HepG2 (cell line): ENCODE measurements around the gene MGAT4D. TPM values are rescaled to one million over a fixed set of nuclear protein-coding genes. Genes with fewer than 3 reads are reported as not detected.

Source experiments
- ARID3A ChIP-seq: IDR thresholded peaks from 2 replicates; pipeline ENCODE4 v1.6.1; 2012; ENCODE audit warnings: low read depth, low read length, improper control_type of control experiment
- CBFB ChIP-seq: sonication (generic); formaldehyde crosslinking; IDR thresholded peaks from 2 replicates; pipeline ENCODE4 v1.4.0; 2020; ENCODE audit warnings: missing genetic modification reagents
- HDAC6 ChIP-seq: fragments of 200-600 bp; sonication (generic); IDR thresholded peaks from 2 replicates; pipeline ENCODE4 v1.7.0; 2017; ENCODE audit warnings: mild to moderate bottlenecking, antibody characterized with exemption, low read length, low read depth
- MLX ChIP-seq: IDR thresholded peaks from 2 replicates; pipeline ENCODE4 v1.6.1; 2016
- NBN ChIP-seq: fragments of 450-650 bp; conservative IDR thresholded peaks from 2 replicates; pipeline ENCODE4 v1.6.1; 2017
- PLSCR1 ChIP-seq: sonication (generic); formaldehyde crosslinking; IDR thresholded peaks from 2 replicates; pipeline ENCODE4 v1.5.0; 2020; ENCODE audit warnings: missing genetic modification reagents, mild to moderate bottlenecking, borderline replicate concordance
- PREB ChIP-seq: sonication (generic); formaldehyde crosslinking; IDR thresholded peaks from 2 replicates; pipeline ENCODE4 v1.4.0; 2020; ENCODE audit warnings: missing genetic modification reagents
- PRPF4 ChIP-seq: fragments of 200-400 bp; formaldehyde crosslinking; IDR thresholded peaks from 2 replicates; pipeline ENCODE4 v1.6.1; 2016; ENCODE audit warnings: low read length, low read depth; ENCODE audit not compliant: poor library complexity, severe bottlenecking
- SNAI1 ChIP-seq: sonication (generic); formaldehyde crosslinking; IDR thresholded peaks from 2 replicates; pipeline ENCODE4 v1.5.0; 2020; ENCODE audit warnings: mild to moderate bottlenecking, missing genetic modification reagents, borderline replicate concordance
- SSRP1 ChIP-seq: IDR thresholded peaks from 2 replicates; pipeline ENCODE4 v1.6.1; 2016; ENCODE audit warnings: control low read depth
- TBL1XR1 ChIP-seq: fragments of 150-350 bp; IDR thresholded peaks from 2 replicates; pipeline ENCODE4 v1.6.1; 2014; ENCODE audit warnings: borderline replicate concordance, low read length; ENCODE audit not compliant: partially characterized antibody
- ZBTB10 ChIP-seq: sonication (generic); formaldehyde crosslinking; IDR thresholded peaks from 2 replicates; pipeline ENCODE4 v1.4.0; 2020; ENCODE audit warnings: missing genetic modification reagents, borderline replicate concordance
- ZBTB33 ChIP-seq: sonication (generic); formaldehyde crosslinking; IDR thresholded peaks from 2 replicates; pipeline ENCODE4 v1.4.0; 2020; ENCODE audit warnings: missing genetic modification reagents
- ZNF136 ChIP-seq: sonication (generic); formaldehyde crosslinking; IDR thresholded peaks from 2 replicates; pipeline ENCODE4 v1.8.1; 2022; ENCODE audit warnings: low read depth, mild to moderate bottlenecking, moderate library complexity, missing genetic modification reagents
- ZNF296 ChIP-seq: sonication (generic); formaldehyde crosslinking; conservative IDR thresholded peaks from 2 replicates; pipeline ENCODE4 v1.5.0; 2020; ENCODE audit warnings: mild to moderate bottlenecking, missing genetic modification reagents
- ZNF530 ChIP-seq: sonication (generic); formaldehyde crosslinking; IDR thresholded peaks from 2 replicates; pipeline ENCODE4 v1.5.0; 2020; ENCODE audit warnings: low read depth, mild to moderate bottlenecking, missing genetic modification reagents
- ZNF562 ChIP-seq: sonication (generic); formaldehyde crosslinking; IDR thresholded peaks from 2 replicates; pipeline ENCODE4 v1.8.0; 2022; ENCODE audit warnings: missing genetic modification reagents, borderline replicate concordance
- ZNF614 ChIP-seq: IDR thresholded peaks from 2 replicates; pipeline ENCODE4 v1.6.1; 2018; ENCODE audit warnings: missing biosample characterization, missing genetic modification reagents, inconsistent platforms, borderline replicate concordance
- polyA plus RNA-seq, 8 experiments: library from polyadenylated mRNA; depleted of rRNA in 3 of 8; stranded (reverse) in 7 of 8; unstranded in 1 of 8; fragments of >200 nt; fragmentation: Illumina TruSeq in 4 of 8; extraction: Trizol in 4 of 8; gene quantifications; 2 replicates each; pipeline versions ENCODE4 v1.2.1 to v1.2.3, GENCODE V29; 2011 to 2016; ENCODE audit warnings: low read depth in 4 of 8, missing spikeins in 1 of 8, mixed read lengths in 1 of 8; ENCODE audit not compliant: insufficient read depth in 1 of 8
- total RNA-seq, 5 experiments: library from RNA; depleted of rRNA; stranded (reverse); fragments of >200 nt; fragmentation: Illumina TruSeq; extraction: Trizol; gene quantifications; 2 replicates each; pipeline ENCODE4 v1.2.3, GENCODE V29; 2016; ENCODE audit warnings: low read depth in 1 of 5

Gene MGAT4D
- total and polyA plus RNA-seq, 2 of the 13 experiments (the other 11 are each of a cell fraction or from before 2014, with no cell fraction given), result not detected

- TF ChIP-seq CBFB (CRISPR knock-in tag) (0 out of 2 replicates have a peak, but pooled peaks have one; percentile 45), ZNF562 (CRISPR knock-in tag) (no peak), ZBTB10 (CRISPR knock-in tag) (peak; percentile 43; the same call in 1 of the 2 replicates), PREB (CRISPR knock-in tag) (no peak; the same call in 1 of the 2 replicates), PLSCR1 (CRISPR knock-in tag) (no peak), ZBTB33 (no peak), TBL1XR1 (no peak), HDAC6 (no peak), ZNF530 (CRISPR knock-in tag) (no peak), ARID3A (no peak), MLX (CRISPR knock-in tag) (no peak), SSRP1 (peak; percentile 52; the same call in 1 of the 2 replicates), ZNF614 (CRISPR knock-in tag) (no peak), NBN (no peak), SNAI1 (CRISPR knock-in tag) (peak; percentile 59; the same call in 1 of the 2 replicates), PRPF4 (no peak), ZNF296 (CRISPR knock-in tag) (no peak), ZNF136 (CRISPR knock-in tag) (no peak)
These were observed 70.8 kb downstream of the MGAT4D start, which contains the start of gene CLGN (continued) for GRCh38 chr4:140427106-140427918.
